A549 (cell line): ENCODE measurements around the gene CHRD. TPM values are rescaled to one million over a fixed set of nuclear protein-coding genes. Genes with fewer than 3 reads are reported as not detected.

Source experiments
- ATAC-seq, 2 experiments: fragments of 200-7000 bp in 1 of 2; fragments of >200 bp in 1 of 2; cut with Nextera tagmentation in 1 of 2; cut with Tn5 transposase in 1 of 2; 3 replicates each; pipeline versions ENCODE4 v1.8.0 to v1.9.1; 2018 to 2020; ENCODE audit warnings: mild to moderate bottlenecking in 1 of 2, moderate library complexity in 1 of 2
- CTCF ChIA-PET: fragments of 300-600 bp; sonication (Branson Sonifier 250); formaldehyde crosslinking; extraction: SDS; loops from one replicate; lab custom pipeline; 2021; ENCODE audit warnings: antibody characterized with exemption, inconsistent platforms; lab: Yijun Ruan, JAX
- POLR2A ChIA-PET: fragments of 350-600 bp; formaldehyde crosslinking; extraction: SDS; loops from one replicate; lab custom pipeline; 2021; ENCODE audit warnings: antibody characterized with exemption, inconsistent platforms; lab: Yijun Ruan, JAX
- DNase-seq, 2 experiments: peaks; one replicate each; pipeline versions ENCODE4 v3.0.0 to v3.0.0-alpha.2; 2011 to 2016; ENCODE audit warnings: low read depth in 1 of 2, low spot score in 1 of 2
- FAIRE-seq: peaks from 2 replicates; lab custom pipeline; 2011; peaks lifted over from hg19 to GRCh38; lab: Jason Lieb, UNC
- H3K27ac ChIP-seq, 2 experiments: fragments of >200 bp; sonication (Bioruptor Twin); formaldehyde crosslinking; 3 replicates each; pipeline ENCODE4 v1.5.1; 2016 to 2017
- H3K4me1 ChIP-seq: fragments of >200 bp; sonication (Bioruptor Twin); formaldehyde crosslinking; 3 replicates; pipeline ENCODE4 v1.6.1; 2016
- H3K4me2 ChIP-seq: fragments of >200 bp; sonication (Bioruptor Twin); formaldehyde crosslinking; 3 replicates; pipeline ENCODE4 v1.6.1; 2016
- H3K4me3 ChIP-seq: fragments of >200 bp; sonication (Bioruptor Twin); formaldehyde crosslinking; 3 replicates; pipeline ENCODE4 v1.5.1; 2016
- H3K9me3 ChIP-seq: fragments of >200 bp; sonication (Bioruptor Twin); formaldehyde crosslinking; 3 replicates; pipeline ENCODE4 v1.6.1; 2016
- CBX2 ChIP-seq: fragments of 200-600 bp; sonication (generic); IDR thresholded peaks from 2 replicates; pipeline ENCODE4 v1.6.1; 2016; ENCODE audit warnings: low read depth, mild to moderate bottlenecking, borderline replicate concordance
- CHD4 ChIP-seq: fragments of 200-600 bp; sonication (generic); IDR thresholded peaks from 2 replicates; pipeline ENCODE4 v1.6.1; 2016; ENCODE audit warnings: antibody characterized with exemption, mild to moderate bottlenecking, borderline replicate concordance
- CTCF ChIP-seq: fragments of >200 bp; sonication (Bioruptor Twin); formaldehyde crosslinking; IDR thresholded peaks from 3 replicates; pipeline ENCODE4 v1.5.1; 2016
- EHF ChIP-seq: fragments of 250-450 bp; sonication (Bioruptor Pico); IDR thresholded peaks from 2 replicates; pipeline ENCODE4 v1.5.0; 2020; ENCODE audit warnings: mild to moderate bottlenecking
- ELK1 ChIP-seq: fragments of 150-350 bp; IDR thresholded peaks from 2 replicates; pipeline ENCODE4 v1.6.1; 2014; ENCODE audit warnings: low read depth, mild to moderate bottlenecking, low read length
- ESRRA ChIP-seq: fragments of 150-350 bp; IDR thresholded peaks from 2 replicates; pipeline ENCODE4 v1.6.1; 2014; ENCODE audit warnings: mild to moderate bottlenecking, low read length, borderline replicate concordance
- FOSL2 ChIP-seq, 2 experiments: fragments of 450-650 bp in 1 of 2; fragments of >200 bp in 1 of 2; sonication (Bioruptor Twin) in 1 of 2; formaldehyde crosslinking; IDR thresholded peaks; 2 replicates each; pipeline versions ENCODE4 v1.5.0 to v1.6.1; 2016 to 2020; ENCODE audit warnings: mild to moderate bottlenecking in 1 of 2, moderate library complexity in 1 of 2
- HDAC2 ChIP-seq: fragments of 200-600 bp; sonication (generic); IDR thresholded peaks from 2 replicates; pipeline ENCODE4 v1.6.1; 2016
- HOXB5 ChIP-seq: fragments of 250-450 bp; sonication (Bioruptor Pico); IDR thresholded peaks from 2 replicates; pipeline ENCODE4 v1.5.0; 2020; ENCODE audit warnings: mild to moderate bottlenecking, moderate library complexity
- JUN ChIP-seq, 2 experiments: fragments of >200 bp; sonication (Bioruptor Twin); formaldehyde crosslinking; IDR thresholded peaks; 2 replicates in 1 of 2; 3 replicates in 1 of 2; pipeline ENCODE4 v1.6.1; 2016 to 2017
- JUNB ChIP-seq: fragments of >200 bp; sonication (Bioruptor Twin); formaldehyde crosslinking; IDR thresholded peaks from 2 replicates; pipeline ENCODE4 v1.6.1; 2016
- KDM1A ChIP-seq: fragments of 200-600 bp; sonication (generic); IDR thresholded peaks from 2 replicates; pipeline ENCODE4 v1.6.1; 2016; ENCODE audit warnings: low read depth, mild to moderate bottlenecking
- KDM5A ChIP-seq: fragments of 200-600 bp; sonication (generic); IDR thresholded peaks from 2 replicates; pipeline ENCODE4 v1.6.1; 2016; ENCODE audit warnings: antibody characterized with exemption, mild to moderate bottlenecking
- MAFK ChIP-seq: fragments of 450-650 bp; IDR thresholded peaks from 2 replicates; pipeline ENCODE4 v1.6.1; 2014; ENCODE audit not compliant: partially characterized antibody
- MAZ ChIP-seq: fragments of 150-350 bp; IDR thresholded peaks from 2 replicates; pipeline ENCODE4 v1.6.1; 2014; ENCODE audit warnings: antibody characterized with exemption, low read depth, low read length, borderline replicate concordance
- NFE2L2 ChIP-seq: fragments of 150-350 bp; conservative IDR thresholded peaks from 2 replicates; pipeline ENCODE4 v1.6.1; 2014; ENCODE audit warnings: low read length
- POLR2AphosphoS2 ChIP-seq: conservative IDR thresholded peaks from 2 replicates; pipeline ENCODE4 v1.6.1; 2012; ENCODE audit warnings: low read length, improper control_type of control experiment, inconsistent platforms
- RAD21 ChIP-seq, 2 experiments: fragments of >200 bp in 1 of 2; sonication (Bioruptor Twin) in 1 of 2; formaldehyde crosslinking in 1 of 2; IDR thresholded peaks in 1 of 2; conservative IDR thresholded peaks in 1 of 2; 2 replicates in 1 of 2; 3 replicates in 1 of 2; pipeline ENCODE4 v1.6.1; 2012 to 2018; ENCODE audit warnings: inconsistent platforms in 1 of 2
- SMC3 ChIP-seq: fragments of >200 bp; sonication (Bioruptor Twin); formaldehyde crosslinking; IDR thresholded peaks from 3 replicates; pipeline ENCODE4 v1.6.1; 2018; ENCODE audit warnings: inconsistent platforms
- SREBF2 ChIP-seq: fragments of 450-650 bp; IDR thresholded peaks from 2 replicates; pipeline ENCODE4 v1.6.1; 2014; ENCODE audit warnings: mild to moderate bottlenecking, moderate library complexity
- ZC3H11A ChIP-seq: fragments of 450-650 bp; IDR thresholded peaks from 2 replicates; pipeline ENCODE4 v1.6.1; 2014; ENCODE audit warnings: antibody characterized with exemption, mild to moderate bottlenecking
- ZNF302 ChIP-seq: fragments of 250-450 bp; sonication (Bioruptor Pico); IDR thresholded peaks from 2 replicates; pipeline ENCODE4 v1.9.0; 2021; ENCODE audit warnings: inconsistent platforms, mild to moderate bottlenecking, moderate library complexity
- ZSCAN20 ChIP-seq: fragments of 250-450 bp; sonication (Bioruptor Pico); IDR thresholded peaks from 2 replicates; pipeline ENCODE4 v1.8.0; 2022; ENCODE audit warnings: mild to moderate bottlenecking, moderate library complexity
- WGBS: methylation state at CpG from one replicate; pipeline ENCODE4 v1.1.6; 2017; ENCODE audit errors: missing lambda C conversion rate; 5-methylcytosine and 5-hydroxymethylcytosine counted together
- polyA plus RNA-seq, 4 experiments: library from polyadenylated mRNA; depleted of rRNA in 3 of 4; stranded (reverse); fragments of >200 nt; fragmentation: RNase III in 1 of 4; extraction: RNeasy Plus Mini Kit Qiagen cat#74134 plus additional on column Dnase treatment in 1 of 4; gene quantifications; 2 replicates in 3 of 4; 3 replicates in 1 of 4; pipeline ENCODE4 v1.2.3, GENCODE V29; 2011 to 2017
- TF ChIP-seq, protein P1 (sequence below): fragments of 250-450 bp; sonication (Bioruptor Pico); IDR thresholded peaks from 2 replicates; pipeline ENCODE4 v1.5.0; 2020; ENCODE audit warnings: low read depth, mild to moderate bottlenecking, moderate library complexity
- TF ChIP-seq, protein P2 (sequence below): IDR thresholded peaks from 2 replicates; pipeline ENCODE4 v1.6.1; 2012
- TF ChIP-seq, protein P3 (sequence below): fragments of 200-600 bp; sonication (generic); IDR thresholded peaks from 2 replicates; pipeline ENCODE4 v1.6.1; 2016; ENCODE audit warnings: antibody characterized with exemption, mild to moderate bottlenecking, moderate library complexity

CHRD gene
- polyA plus RNA-seq, 2 of the 4 experiments (the other 2 are of a cell fraction) = 0.13 to 0.19 TPM

DNA sequence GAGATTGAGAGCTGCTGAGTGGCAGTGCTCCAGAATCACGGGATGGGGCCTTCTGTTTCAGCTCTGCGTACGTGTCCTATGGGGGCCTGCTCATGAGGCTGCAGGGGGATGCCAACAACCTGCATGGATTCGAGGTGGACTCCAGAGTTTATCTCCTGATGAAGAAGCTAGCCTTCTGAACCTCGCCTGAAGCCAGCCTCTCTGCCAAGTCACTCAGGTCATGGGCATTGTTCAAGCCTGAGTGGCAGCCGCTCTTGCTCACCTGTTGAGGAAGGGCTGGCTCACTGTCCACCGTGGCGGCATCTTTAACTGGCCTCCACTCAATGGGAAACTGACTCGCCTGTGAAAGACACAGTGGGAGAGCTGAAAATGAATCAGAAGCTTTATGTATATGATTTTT is 11.7 kb upstream of the CHRD start (continued):
- TF ChIP-seq CHD4 (no peak), HOXB5 (CRISPR knock-in tag) (no peak)
- TF ChIP-seq, protein P1, sequence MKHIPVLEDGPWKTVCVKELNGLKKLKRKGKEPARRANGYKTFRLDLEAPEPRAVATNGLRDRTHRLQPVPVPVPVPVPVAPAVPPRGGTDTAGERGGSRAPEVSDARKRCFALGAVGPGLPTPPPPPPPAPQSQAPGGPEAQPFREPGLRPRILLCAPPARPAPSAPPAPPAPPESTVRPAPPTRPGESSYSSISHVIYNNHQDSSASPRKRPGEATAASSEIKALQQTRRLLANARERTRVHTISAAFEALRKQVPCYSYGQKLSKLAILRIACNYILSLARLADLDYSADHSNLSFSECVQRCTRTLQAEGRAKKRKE (CRISPR knock-in tag) = no peak

GRCh38 chr3:184368586-184369183 is 11.2 kb upstream of the CHRD start:
- ChIA-PET CTCF (interaction anchor here (0.8 to 13.6 kb wide), 9 partner anchors 10 to 193 kb away, joined by 3 to 171 read pairs (median 4); partner anchors contain the start of gene EPHB3), POLR2A (no interaction called here)
- WGBS = 95% methylated on average over 3 of the region's 3 CpGs
- no peak for DNase-seq
- Histone ChIP-seq H3K4me1 (peaks cover 18% of the 10 kb centered on the region; the same call in 2 of the 3 replicates), H3K9me3 (no peaks in the 10 kb centered on the region), H3K4me3 (no peak overlapping the region), H3K27ac (no peak overlapping the region), H3K4me2 (no peak overlapping the region)
- FAIRE-seq = no peak
- no peak for ATAC-seq
- no peak for TF ChIP-seq ELK1
- no peak for TF ChIP-seq EHF
- TF ChIP-seq NFE2L2 = no peak
- no peak for TF ChIP-seq JUNB
- TF ChIP-seq JUN (IDR thresholded peaks at IDR 0.05) = no peak
- no peak for TF ChIP-seq FOSL2 (IDR thresholded peaks at IDR 0.05)
- no peak for TF ChIP-seq FOSL2 (CRISPR knock-in tag; IDR thresholded peaks at IDR 0.05)
- no peak for TF ChIP-seq ESRRA
- TF ChIP-seq POLR2AphosphoS2 = no peak
- no peak for TF ChIP-seq CBX2

DNA sequence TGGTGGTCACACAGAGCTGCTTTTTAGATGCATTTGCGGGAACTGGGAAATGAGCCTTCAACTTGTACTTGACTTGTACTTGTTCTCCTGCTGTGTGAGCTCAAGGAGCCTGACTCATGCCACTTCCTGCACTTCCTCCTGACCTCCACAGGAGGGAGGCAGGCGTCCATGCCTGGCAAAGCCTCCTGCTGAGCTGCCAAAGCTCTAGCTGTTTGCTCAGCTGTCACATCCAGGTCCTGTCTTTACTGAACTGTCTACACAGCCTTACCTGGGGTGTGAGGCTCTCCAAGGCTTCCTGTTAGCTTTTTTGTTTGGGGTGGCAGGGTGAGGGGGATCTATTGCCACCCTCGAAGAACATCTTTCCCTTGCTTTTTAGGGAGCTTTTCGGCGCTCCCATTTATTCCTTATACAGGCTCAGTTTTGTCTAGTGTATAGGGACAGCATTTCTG is 8.3 kb upstream of the CHRD start:
- H3K9me3 ChIP-seq = no peaks in the 10 kb centered on the region
- DNase-seq = peak; percentile 82 to 83
- H3K4me2 ChIP-seq = no peak overlapping the region
- H3K4me3 ChIP-seq = no peak overlapping the region
- 46% methylated on average over 5 of the region's 5 CpGs for WGBS
- CTCF ChIA-PET = interaction anchor here (0.6 to 13.6 kb wide), 47 partner anchors 9 to 453 kb away, joined by 3 to 171 read pairs (median 5); partner anchors contain the start of gene EPHB3
- peak; percentile 7 for FAIRE-seq
- ATAC-seq = peak; percentile 94 to 96
- H3K27ac ChIP-seq = no peak overlapping the region
- POLR2A ChIA-PET = interaction anchor here (0.7 to 1.6 kb wide), 5 partner anchors 8 to 146 kb away, joined by 3 read pairs; no protein-coding TSS in a partner anchor
- peaks cover 8% of the 10 kb centered on the region; the same call in 2 of the 3 replicates for H3K4me1 ChIP-seq
- TF ChIP-seq SMC3 = peak; percentile 85
- TF ChIP-seq KDM1A = no peak
- no peak for TF ChIP-seq KDM5A
- peak; percentile 87 to 93 for TF ChIP-seq RAD21 (conservative IDR thresholded peaks at IDR 0.05 in 1 of 2, IDR thresholded peaks at IDR 0.05 in 1 of 2)
- no peak for TF ChIP-seq ZNF302
- no peak for TF ChIP-seq ZC3H11A
- no peak for TF ChIP-seq MAZ
- TF ChIP-seq, protein P1 (CRISPR knock-in tag) = no peak
- no peak for TF ChIP-seq SREBF2
- TF ChIP-seq ZSCAN20 (CRISPR knock-in tag) = no peak
- peak; percentile 75 for TF ChIP-seq CTCF
- TF ChIP-seq MAFK = no peak
- TF ChIP-seq HDAC2 = no peak
- TF ChIP-seq, protein P2, sequence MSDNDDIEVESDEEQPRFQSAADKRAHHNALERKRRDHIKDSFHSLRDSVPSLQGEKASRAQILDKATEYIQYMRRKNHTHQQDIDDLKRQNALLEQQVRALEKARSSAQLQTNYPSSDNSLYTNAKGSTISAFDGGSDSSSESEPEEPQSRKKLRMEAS = 0 out of 2 replicates have a peak, but pooled peaks have one; percentile 18
- TF ChIP-seq, protein P3, sequence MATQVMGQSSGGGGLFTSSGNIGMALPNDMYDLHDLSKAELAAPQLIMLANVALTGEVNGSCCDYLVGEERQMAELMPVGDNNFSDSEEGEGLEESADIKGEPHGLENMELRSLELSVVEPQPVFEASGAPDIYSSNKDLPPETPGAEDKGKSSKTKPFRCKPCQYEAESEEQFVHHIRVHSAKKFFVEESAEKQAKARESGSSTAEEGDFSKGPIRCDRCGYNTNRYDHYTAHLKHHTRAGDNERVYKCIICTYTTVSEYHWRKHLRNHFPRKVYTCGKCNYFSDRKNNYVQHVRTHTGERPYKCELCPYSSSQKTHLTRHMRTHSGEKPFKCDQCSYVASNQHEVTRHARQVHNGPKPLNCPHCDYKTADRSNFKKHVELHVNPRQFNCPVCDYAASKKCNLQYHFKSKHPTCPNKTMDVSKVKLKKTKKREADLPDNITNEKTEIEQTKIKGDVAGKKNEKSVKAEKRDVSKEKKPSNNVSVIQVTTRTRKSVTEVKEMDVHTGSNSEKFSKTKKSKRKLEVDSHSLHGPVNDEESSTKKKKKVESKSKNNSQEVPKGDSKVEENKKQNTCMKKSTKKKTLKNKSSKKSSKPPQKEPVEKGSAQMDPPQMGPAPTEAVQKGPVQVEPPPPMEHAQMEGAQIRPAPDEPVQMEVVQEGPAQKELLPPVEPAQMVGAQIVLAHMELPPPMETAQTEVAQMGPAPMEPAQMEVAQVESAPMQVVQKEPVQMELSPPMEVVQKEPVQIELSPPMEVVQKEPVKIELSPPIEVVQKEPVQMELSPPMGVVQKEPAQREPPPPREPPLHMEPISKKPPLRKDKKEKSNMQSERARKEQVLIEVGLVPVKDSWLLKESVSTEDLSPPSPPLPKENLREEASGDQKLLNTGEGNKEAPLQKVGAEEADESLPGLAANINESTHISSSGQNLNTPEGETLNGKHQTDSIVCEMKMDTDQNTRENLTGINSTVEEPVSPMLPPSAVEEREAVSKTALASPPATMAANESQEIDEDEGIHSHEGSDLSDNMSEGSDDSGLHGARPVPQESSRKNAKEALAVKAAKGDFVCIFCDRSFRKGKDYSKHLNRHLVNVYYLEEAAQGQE = no peak
- TF ChIP-seq FOSL2 (IDR thresholded peaks at IDR 0.05) = no peak
- peak; percentile 20; the same call in 1 of the 2 replicates for TF ChIP-seq FOSL2 (CRISPR knock-in tag; IDR thresholded peaks at IDR 0.05)
- no peak for TF ChIP-seq EHF
